Measurements from ENCODE around the gene OR2T34.
A peak's percentile ranks its signal among the peaks of the same experiment; 100 is the strongest.
"Not testable (repeated sequence)": the region's sequence is repeated elsewhere in the genome, so short reads cannot be mapped to it uniquely, and the experiment has no call there.

OR2T34 gene

DNA sequence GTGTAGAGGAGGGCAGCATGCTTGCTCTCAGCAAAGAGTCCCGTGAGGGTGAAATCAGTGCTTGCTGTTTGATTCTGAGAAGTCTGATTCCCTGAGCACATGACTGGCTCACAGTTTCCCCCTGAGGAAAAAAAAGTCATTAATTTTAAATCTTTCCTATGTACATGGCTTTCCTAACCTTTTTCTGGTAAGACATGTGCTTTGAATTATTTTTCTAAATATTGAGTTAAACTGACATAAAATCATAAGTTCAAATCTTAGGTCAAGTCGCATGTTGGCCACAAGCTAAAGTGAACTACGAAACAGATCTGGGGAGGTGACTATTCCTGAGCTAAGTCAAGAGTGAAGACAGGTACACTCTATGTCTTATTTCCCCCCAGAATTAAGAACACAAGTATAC lies at the start of gene OR2T34:
Gene OR2T34, minus strand, starts transcription at position 101 of the 400 bp plus-strand sequence. Its CDS starts 0 bp downstream, at position 101.
- not testable (repeated sequence) for DNase-seq (ENCODE audit: low spot score)

DNA sequence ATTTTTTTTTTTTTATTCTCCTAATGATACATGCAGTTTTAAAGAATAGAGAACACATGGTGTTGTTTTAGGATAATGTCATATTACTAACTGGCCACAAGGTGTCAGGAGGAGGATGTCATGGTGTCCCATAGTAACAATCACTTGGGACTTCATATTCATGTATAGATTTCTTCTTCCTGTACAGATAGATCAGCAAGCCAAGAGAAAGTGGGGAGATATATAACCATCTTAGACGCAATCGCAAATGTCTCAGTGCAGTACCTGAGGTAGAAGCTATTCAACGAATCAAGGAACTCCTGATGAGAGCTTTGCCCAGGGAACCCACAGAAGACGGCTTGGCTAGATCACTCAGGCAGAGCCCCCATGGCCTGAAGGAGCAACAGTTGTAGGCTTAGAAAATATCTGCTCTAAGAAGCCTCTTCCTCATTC lies 48.0 kb upstream of the OR2T34 start:
- DNase-seq (ENCODE audit: low spot score), result peak; percentile 6

DNA sequence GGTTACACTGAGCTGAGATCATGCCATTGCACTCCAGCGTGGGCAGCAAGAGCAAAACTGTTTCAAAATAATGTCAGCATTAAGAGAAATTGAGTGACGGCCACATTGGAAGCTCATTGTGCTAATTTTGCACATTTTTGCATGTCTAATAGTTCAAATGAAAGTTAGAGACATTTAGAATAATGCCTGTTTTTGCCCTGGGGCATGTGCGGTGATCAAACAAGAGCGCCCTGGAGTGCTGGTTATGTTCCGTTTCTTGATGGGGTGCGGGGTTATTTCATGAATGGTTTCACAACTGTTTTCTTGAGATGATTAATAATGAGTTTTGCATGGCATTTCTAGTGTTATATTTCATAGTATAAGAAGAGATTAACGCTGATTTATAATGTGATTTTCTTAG lies 47.2 kb upstream of the OR2T34 start:
- no peak for DNase-seq (ENCODE audit: low spot score)

DNA sequence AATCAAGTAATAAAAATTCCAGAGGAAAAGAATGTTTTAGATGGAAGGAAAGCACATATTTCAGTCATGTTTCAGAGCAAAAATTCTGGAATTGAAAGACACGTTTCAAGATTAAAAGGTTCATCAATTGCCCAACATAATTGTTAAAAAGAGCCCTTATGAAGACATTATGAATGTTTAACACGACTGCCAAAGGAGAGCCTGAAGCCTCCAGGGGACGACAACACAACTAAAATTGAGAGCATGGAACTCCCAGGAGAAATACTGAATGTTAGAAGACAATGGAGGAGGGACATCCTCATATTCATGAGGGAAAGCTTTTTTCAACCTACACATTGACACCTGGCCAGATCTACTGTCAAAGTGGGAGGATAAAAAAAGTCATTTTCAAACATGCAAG lies 44.3 kb upstream of the OR2T34 start:
- DNase-seq (ENCODE audit: low spot score), result no peak

DNA sequence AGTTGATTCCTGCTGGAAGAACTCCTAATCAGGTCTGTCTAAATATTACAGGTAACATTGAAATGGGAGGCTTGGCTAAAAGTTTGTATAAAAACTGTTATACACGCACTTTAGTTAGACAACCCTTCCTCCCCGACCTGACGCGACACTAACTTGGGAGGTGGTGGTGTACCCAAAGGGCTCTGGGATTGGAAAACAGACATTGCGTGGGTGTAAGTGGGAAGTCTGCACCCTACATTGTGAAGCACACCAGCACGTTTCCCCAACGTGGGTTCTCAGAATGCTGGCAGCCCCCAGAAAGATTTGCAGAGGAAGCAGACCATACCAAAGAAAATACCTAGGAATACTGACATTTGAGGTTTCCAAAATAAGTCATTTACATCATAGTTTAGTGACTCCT lies 43.6 kb upstream of the OR2T34 start:
- DNase-seq (ENCODE audit: low spot score), result no peak

- DNase-seq (ENCODE audit: low spot score), result no peak
These were observed 39.2 kb upstream of the OR2T34 start for GRCh38 chr1:248613742-248614141.

- no peak for DNase-seq (ENCODE audit: low spot score)
These were observed 37.4 kb upstream of the OR2T34 start for GRCh38 chr1:248611883-248612414.

- DNase-seq (ENCODE audit: low spot score), result no peak
These were observed 35.7 kb upstream of the OR2T34 start for GRCh38 chr1:248610301-248610700.

GRCh38 chr1:248599396-248599795 lies 24.8 kb upstream of the OR2T34 start:
- no peak for DNase-seq (ENCODE audit: low spot score)

DNA sequence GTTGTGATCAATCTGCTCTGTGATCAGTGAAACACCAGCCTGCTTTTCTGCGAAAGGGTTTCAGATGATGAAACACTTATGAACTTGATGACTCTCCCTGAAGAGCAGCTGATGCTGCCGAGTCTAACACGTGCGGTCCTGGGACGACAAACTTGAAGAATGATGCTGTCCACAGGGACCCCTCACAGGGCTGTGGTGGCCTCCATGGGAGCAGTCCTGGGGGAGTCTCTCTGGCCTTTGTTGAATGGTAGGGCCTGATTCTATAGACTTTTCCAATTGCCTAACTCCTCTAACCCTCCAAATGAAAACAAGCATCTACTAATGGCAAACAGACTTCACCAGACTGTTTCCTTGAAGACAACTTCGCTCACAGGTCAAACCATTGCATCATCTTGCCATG lies 23.0 kb upstream of the OR2T34 start, which contains the start of gene OR2T10:
Gene OR2T10, minus strand, starts transcription at position 112 of the 400 bp plus-strand sequence. CDS start 3,932 bp downstream, outside the sequence.
- DNase-seq (ENCODE audit: low spot score), result no peak

DNA sequence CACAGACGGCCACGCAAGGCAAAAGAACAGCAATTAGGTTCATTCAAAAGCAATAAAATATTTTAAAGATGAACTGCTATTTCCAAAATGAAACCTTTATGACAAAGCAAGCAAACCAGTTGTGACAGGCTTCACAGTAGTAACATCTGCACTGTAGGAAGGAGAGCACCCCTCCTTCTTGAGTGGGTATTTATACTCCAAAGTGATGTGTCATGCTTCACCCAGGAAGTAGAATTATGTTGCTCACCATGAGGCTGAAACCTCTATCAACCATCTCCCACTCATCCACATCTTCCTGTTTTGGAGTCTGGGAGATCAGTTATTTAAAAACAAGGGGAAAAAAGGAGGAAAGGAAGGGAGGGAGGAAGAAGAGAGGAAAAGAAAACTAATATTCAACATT lies 22.1 kb upstream of the OR2T34 start:
- DNase-seq (ENCODE audit: low spot score), result no peak

DNA sequence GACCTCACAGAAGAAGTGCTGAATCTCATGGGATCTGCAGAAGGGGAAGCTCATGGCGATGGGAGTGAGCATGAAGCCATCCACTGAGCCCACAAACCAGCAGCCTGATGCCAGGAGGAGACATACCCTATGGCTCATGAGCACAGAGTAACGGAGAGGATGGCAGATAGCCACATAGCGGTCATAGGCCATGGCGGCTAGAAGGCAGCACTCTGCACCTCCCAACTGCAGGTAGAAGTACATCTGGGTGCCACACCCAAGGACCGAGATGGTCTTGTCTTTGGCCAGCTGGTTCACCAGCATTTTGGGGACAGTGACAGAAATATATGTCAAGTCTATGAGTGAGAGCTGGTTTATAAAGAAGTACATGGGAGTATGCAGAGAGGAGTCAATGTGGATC lies 18.7 kb upstream of the OR2T34 start:
- no peak for DNase-seq (ENCODE audit: low spot score)

GRCh38 chr1:248592655-248593054 lies 18.1 kb upstream of the OR2T34 start:
- no peak for DNase-seq (ENCODE audit: low spot score)

DNA sequence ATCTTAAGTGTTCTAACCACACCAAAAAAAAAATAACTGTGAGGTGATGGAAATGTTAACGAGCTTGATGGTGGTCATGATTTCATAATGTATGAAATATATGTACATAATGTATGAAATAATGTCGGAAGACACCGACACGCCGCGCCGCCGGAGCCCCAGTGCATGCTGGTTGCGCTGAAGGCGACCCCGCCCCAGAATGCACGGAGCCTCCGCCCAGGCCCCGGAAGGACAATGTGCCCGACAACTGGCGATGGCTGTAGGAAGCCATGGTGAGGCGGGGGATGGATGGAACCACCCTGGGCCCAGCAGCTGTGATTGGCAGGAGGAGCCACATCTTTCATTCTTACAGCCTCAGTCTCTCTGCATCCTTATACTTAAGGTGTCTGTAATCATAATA lies 15.5 kb upstream of the OR2T34 start:
- DNase-seq (ENCODE audit: low spot score), result no peak

DNA sequence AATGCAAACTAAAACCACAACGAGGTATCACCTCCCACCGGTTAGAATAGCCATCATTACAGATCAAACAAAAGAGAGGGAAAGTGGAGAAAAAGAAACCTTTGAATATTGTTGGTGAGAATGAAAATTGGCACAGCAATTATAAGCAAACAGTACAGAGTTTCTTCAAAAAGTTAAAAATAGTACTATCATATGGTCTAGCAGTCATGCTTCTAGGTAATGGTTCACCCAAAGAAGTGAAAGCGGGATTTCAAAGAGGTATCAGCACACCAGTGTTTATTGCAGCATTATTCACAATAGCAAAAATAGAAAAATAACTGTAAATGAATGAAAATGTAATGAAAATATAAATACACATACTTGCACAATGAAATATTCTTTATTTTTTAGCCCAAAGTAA lies 14.8 kb upstream of the OR2T34 start:
- DNase-seq (ENCODE audit: low spot score), result no peak

GRCh38 chr1:248585266-248585665 lies 10.7 kb upstream of the OR2T34 start:
- DNase-seq (ENCODE audit: low spot score), result no peak

GRCh38 chr1:248576260-248576980 lies 1.9 kb upstream of the OR2T34 start:
- no peak for DNase-seq (ENCODE audit: low spot score)

GRCh38 chr1:248573856-248574255 lies 701 bp downstream of the OR2T34 start:
- not testable (repeated sequence) for DNase-seq (ENCODE audit: low spot score)

- not testable (repeated sequence) for DNase-seq (ENCODE audit: low spot score)
These were observed 2.5 kb downstream of the OR2T34 start for GRCh38 chr1:248572049-248572448.

DNA sequence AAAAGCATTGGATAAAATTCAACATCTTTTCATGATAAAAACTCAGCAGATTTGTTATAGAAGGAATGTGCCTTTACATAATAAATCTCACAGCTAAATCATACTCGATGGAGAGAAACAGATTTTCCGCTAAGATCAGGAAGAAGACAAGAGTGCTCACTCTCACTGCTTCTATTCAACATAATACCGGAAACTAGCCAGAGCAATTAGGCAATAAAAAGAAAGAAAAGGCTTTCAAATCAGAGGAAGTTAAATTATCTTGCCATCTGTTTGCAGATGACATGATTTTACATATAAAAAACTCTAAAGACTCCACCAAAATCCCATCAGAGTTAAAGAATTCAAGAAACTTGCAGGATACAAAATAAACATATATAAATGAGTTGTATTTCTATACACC lies 3.7 kb downstream of the OR2T34 start:
- DNase-seq (ENCODE audit: low spot score), result not testable (repeated sequence)

GRCh38 chr1:248569049-248569448 lies 5.5 kb downstream of the OR2T34 start:
- DNase-seq (ENCODE audit: low spot score), result not testable (repeated sequence)

DNA sequence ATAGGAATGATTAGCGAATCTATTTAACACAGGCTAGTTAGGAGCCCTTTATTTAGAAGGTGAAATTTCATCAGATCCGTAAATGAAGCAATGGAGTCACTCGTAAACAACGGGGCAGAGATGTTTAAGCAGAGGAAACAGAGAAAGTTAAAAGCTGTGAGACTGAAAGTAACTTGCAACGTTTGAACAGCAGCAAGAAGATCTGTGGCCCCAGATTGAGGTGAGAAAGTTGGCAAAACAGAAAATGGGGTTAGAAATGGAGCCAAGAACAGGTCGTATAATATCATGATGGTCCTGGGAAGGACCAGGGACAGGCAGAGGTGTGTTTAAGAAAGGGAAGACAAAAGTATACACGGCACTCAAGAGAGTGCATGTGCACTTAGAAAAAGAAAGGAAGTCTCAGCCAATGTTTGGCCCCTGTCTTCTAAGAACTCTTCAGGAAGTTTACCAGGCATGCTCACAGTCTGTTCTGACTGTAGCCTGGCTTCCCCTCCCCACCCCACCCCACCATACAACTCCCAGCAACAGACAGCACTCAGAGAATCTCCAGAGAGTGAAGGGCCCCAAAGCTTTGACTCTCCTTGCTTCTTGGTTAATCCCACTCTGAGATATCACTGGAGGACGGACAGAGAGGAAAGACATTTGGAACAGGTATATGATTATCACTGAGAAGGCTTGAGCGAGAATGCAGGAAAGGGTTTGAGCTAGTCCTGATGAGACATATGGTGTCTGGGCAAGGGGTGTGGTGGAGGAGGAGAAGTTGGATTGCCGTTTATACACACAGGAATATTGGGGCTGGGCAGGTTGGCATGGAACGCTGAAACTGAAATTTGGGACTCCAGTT lies 8.8 kb downstream of the OR2T34 start:
- DNase-seq (ENCODE audit: low spot score), result not testable (repeated sequence)

GRCh38 chr1:248562672-248563071 lies 11.9 kb downstream of the OR2T34 start, which contains the start of gene OR2T29:
TSS of gene OR2T29 (minus strand) at chr1:248562772. CDS start at chr1:248559491, 3,281 bp downstream.
- DNase-seq (ENCODE audit: low spot score), result not testable (repeated sequence)
